ENCODE data around the gene RPTOR. TPM values are rescaled to one million over a fixed set of nuclear protein-coding genes. Genes with fewer than 3 reads are reported as not detected.

RPTOR gene
- polyA plus RNA-seq, 1 donor (not counting 4 experiments of a cell fraction or from before 2014, with no cell fraction given) = 4.0 TPM

DNA sequence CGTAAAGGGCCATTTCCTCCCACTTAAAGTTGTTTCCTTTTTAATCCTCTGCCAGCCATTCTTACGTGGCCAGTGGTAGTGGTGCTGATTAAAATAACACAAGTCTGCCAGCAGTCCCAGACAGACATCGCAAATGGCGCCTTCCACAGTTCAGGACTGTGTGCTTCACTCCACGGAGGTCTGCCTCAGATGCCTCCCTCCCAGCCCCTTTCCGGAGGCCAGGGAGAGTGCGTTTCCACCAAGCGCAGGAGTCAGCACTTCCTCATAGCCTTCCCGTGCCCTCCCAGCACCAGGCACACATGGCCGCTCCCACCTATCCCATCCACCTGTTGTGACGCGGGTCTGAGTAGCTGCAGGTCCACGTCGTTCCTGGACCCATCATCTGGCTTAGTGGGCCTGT, 205.6 kb downstream of the RPTOR start:
- TF ChIP-seq EZH2 (IDR thresholded peaks at IDR 0.05; ENCODE audit: low read length) = no peak
- TF ChIP-seq, protein P1, sequence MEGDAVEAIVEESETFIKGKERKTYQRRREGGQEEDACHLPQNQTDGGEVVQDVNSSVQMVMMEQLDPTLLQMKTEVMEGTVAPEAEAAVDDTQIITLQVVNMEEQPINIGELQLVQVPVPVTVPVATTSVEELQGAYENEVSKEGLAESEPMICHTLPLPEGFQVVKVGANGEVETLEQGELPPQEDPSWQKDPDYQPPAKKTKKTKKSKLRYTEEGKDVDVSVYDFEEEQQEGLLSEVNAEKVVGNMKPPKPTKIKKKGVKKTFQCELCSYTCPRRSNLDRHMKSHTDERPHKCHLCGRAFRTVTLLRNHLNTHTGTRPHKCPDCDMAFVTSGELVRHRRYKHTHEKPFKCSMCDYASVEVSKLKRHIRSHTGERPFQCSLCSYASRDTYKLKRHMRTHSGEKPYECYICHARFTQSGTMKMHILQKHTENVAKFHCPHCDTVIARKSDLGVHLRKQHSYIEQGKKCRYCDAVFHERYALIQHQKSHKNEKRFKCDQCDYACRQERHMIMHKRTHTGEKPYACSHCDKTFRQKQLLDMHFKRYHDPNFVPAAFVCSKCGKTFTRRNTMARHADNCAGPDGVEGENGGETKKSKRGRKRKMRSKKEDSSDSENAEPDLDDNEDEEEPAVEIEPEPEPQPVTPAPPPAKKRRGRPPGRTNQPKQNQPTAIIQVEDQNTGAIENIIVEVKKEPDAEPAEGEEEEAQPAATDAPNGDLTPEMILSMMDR (optimal IDR thresholded peaks at IDR 0.05 in 1 of 3, IDR thresholded peaks at IDR 0.05 in 1 of 3, conservative IDR thresholded peaks at IDR 0.05 in 1 of 3; ENCODE audit: extremely low read depth in 1 of 3, insufficient read depth in 2 of 3, low read length in 3 of 3) = no peak
- no peak overlapping the region for H3K4me2 ChIP-seq (ENCODE audit: control insufficient read depth, extremely low read depth, insufficient read depth, low read depth, low read length)
- H3K9me1 ChIP-seq (ENCODE audit: control insufficient read depth, extremely low read depth, insufficient read depth, low read length) = no peaks in the 10 kb centered on the region
- FAIRE-seq = no peak
- dilution Hi-C loops (cut with MboI; ENCODE audit: extremely low pct_ligation_motif_present, low sequenced_read_pairs) = no loop called here
- no peak for DNase-seq (ENCODE audit: low read depth, low spot score)
- no peaks in the 10 kb centered on the region for H4K20me1 ChIP-seq (ENCODE audit: control insufficient read depth, extremely low read depth, insufficient read depth, low read length)
- peaks cover 3 to 7% of the 10 kb centered on the region in 2 experiments for H3K36me3 ChIP-seq (ENCODE audit: control insufficient read depth in 2 of 2, extremely low read depth in 1 of 2, insufficient read depth in 2 of 2, low read length in 2 of 2)
- no peak overlapping the region for H3K9ac ChIP-seq (ENCODE audit: control insufficient read depth, extremely low read depth, insufficient read depth, low read length)
- H3K27ac ChIP-seq (ENCODE audit: control insufficient read depth, insufficient read depth, low read length) = no peak overlapping the region
- H3K4me1 ChIP-seq (ENCODE audit: control insufficient read depth, extremely low read depth, insufficient read depth, low read length) = no peaks in the 10 kb centered on the region
- H3K27me3 ChIP-seq (ENCODE audit: control insufficient read depth, extremely low read depth, insufficient read depth, low read length) = no peaks in the 10 kb centered on the region
- H2AFZ ChIP-seq (ENCODE audit: control insufficient read depth, low read length) = no peak overlapping the region
- no peaks in the 10 kb centered on the region for H3K9me3 ChIP-seq (ENCODE audit: control insufficient read depth, low read depth, low read length)
- H3K79me2 ChIP-seq (ENCODE audit: control insufficient read depth, insufficient read depth, low read length) = no peaks in the 10 kb centered on the region
- H3K4me3 ChIP-seq (ENCODE audit: control insufficient read depth in 2 of 3, extremely low read depth in 1 of 3, insufficient read depth in 2 of 3, low read depth in 1 of 3, low read length in 3 of 3) = no peak overlapping the region

DNA sequence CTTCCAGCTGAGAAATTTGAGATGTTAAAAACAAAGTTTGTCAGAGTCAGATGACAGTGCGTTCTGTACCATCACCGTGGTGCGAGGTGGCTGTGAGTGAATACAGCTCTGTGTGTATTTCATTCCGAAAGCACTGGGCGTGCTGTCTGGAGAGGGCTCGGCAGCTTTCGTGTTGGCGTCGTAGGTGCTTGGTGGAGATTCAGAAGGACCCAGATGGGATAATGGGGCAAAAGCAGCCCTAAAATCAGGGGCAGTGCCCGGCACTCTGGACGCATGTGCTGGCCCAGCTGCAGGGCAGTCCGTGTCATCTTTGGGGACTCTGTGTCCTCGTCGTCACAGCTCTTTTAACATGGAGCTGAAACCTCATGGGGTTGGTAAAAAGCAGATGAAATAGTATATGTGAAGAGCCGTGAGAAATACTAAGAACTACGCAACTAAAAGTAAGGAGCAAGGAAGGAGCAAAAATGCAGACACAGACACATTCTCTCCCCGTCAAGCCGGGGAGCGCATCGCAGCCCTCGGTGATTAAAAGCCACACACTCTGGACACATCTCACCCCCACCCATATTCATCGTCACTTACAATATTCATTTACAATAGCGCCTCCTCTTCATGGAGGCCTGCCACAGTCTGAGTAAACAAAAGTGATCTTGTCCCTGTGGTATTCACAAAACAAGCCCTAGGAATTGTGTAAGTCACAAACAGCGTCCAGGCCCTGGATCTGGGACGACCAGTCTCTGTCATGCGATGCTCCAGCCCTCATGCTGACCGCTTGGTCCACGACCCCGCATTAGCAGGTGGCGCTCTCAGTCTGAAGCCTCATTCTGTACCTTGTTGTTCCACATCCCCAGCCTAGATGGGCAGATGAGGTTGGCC, 206.7 kb downstream of the RPTOR start:
- Histone ChIP-seq H4K20me1 (ENCODE audit: control insufficient read depth, extremely low read depth, insufficient read depth, low read length) (no peaks in the 10 kb centered on the region), H3K9me1 (ENCODE audit: control insufficient read depth, extremely low read depth, insufficient read depth, low read length) (no peaks in the 10 kb centered on the region), H3K27ac (ENCODE audit: control insufficient read depth, insufficient read depth, low read length) (no peak overlapping the region), H3K4me1 (ENCODE audit: control insufficient read depth, extremely low read depth, insufficient read depth, low read length) (no peaks in the 10 kb centered on the region), H3K27me3 (ENCODE audit: control insufficient read depth, extremely low read depth, insufficient read depth, low read length) (no peaks in the 10 kb centered on the region), H2AFZ (ENCODE audit: control insufficient read depth, low read length) (no peak overlapping the region), H3K9me3 (ENCODE audit: control insufficient read depth, low read depth, low read length) (no peaks in the 10 kb centered on the region), H3K36me3 (ENCODE audit: control insufficient read depth in 2 of 2, extremely low read depth in 1 of 2, insufficient read depth in 2 of 2, low read length in 2 of 2) (peaks cover 3 to 7% of the 10 kb centered on the region in 2 experiments), H3K9ac (ENCODE audit: control insufficient read depth, extremely low read depth, insufficient read depth, low read length) (no peak overlapping the region), H3K4me2 (ENCODE audit: control insufficient read depth, extremely low read depth, insufficient read depth, low read depth, low read length) (no peak overlapping the region), H3K4me3 (ENCODE audit: control insufficient read depth in 2 of 3, extremely low read depth in 1 of 3, insufficient read depth in 2 of 3, low read depth in 1 of 3, low read length in 3 of 3) (no peak overlapping the region), H3K79me2 (ENCODE audit: control insufficient read depth, insufficient read depth, low read length) (no peaks in the 10 kb centered on the region)
- FAIRE-seq (no peak), DNase-seq (ENCODE audit: low read depth, low spot score) (no peak)
- dilution Hi-C loops (cut with MboI; ENCODE audit: extremely low pct_ligation_motif_present, low sequenced_read_pairs) = no loop called here
- TF ChIP-seq, protein P1 (optimal IDR thresholded peaks at IDR 0.05 in 1 of 3, IDR thresholded peaks at IDR 0.05 in 1 of 3, conservative IDR thresholded peaks at IDR 0.05 in 1 of 3; ENCODE audit: extremely low read depth in 1 of 3, insufficient read depth in 2 of 3, low read length in 3 of 3) = no peak
- TF ChIP-seq EZH2 (IDR thresholded peaks at IDR 0.05; ENCODE audit: low read length) = no peak

Measured in keratinocyte (primary cell).